Measurements from ENCODE around the gene P3H1.

The P3H1 gene

DNA sequence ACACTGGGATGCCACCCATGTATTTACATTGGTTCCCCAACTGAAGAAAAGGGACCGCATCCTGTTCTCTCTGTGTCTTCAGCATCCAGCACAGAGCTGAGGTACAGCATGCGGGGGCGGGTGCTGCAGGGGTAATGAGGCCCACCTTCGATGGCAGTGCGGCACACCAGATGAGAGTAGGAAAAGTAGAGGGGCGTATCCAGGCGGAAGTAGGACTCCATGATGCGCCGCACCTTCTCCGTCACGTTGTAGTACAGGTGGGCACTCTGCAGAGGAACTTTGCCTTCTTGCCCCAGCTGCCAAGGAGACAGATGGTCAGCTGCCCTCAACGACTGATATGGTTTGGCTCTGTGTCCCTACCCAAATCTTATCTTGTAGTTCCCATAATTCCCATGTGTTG is 16.8 kb downstream of the P3H1 start:
- TF ChIP-seq CTCF (IDR thresholded peaks at IDR 0.05; ENCODE audit: low read length, missing control alignments) = no peak
- no peak for DNase-seq (ENCODE audit: low read depth)
- H3K4me3 ChIP-seq (replicated peaks; ENCODE audit: low read depth, low read length) = no peak overlapping the region

DNA sequence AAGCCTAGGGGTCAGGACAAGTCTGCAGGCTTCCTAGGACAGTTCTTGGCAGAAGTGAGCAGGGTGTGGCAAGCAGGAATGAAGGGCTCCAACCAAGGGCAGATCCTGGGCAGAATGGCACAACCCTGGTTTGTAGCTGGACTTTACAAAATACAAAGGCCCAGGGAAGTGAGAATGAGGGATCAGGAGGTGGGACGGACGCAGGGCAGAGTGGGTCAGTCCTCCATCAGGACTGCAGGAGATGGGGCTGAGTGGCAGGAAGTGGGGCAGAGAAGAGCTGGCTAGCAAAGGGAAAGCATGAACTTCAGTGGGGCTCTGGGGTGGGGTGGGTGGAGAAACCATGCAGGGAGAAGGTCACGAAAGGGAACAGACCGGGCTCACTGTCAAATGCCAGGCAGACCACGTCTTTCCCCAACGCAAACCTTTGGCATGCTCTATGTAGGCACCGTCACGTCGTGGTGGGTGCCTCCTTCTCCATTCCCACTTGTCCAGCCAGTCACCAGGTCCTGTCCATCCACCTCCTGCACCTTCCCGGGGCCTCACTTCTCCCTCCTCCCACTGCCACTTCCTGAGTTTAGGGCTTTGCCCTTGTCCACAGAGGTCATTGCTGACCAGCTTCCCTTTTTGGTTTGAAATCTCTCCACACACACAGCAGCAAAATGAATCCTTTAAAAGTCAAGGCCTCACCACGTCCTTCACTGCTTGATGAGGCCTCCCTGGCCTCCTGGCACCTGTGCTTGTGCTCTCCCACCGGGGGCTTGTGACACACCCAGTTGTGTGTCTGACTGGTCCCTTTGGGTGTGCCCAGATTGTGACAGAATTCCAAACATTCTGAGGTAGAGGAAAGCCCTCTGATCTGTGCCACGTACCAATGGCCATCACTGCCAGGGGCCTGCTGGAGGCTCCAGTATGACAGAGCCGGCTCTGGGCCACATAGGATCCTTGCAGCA is 18.1 kb downstream of the P3H1 start:
- no peak for DNase-seq (ENCODE audit: low read depth)
- no peak for TF ChIP-seq CTCF (IDR thresholded peaks at IDR 0.05; ENCODE audit: low read length, missing control alignments)
- no peak overlapping the region for H3K4me3 ChIP-seq (replicated peaks; ENCODE audit: low read depth, low read length)

- no peak for DNase-seq (ENCODE audit: low read depth)
- no peak for TF ChIP-seq CTCF (IDR thresholded peaks at IDR 0.05; ENCODE audit: low read length, missing control alignments)
- H3K4me3 ChIP-seq (replicated peaks; ENCODE audit: low read depth, low read length) = no peak overlapping the region
Observed at GRCh38 chr1:42748021-42748420, 18.8 kb downstream of the P3H1 start.

GRCh38 chr1:42747125-42747524 is 19.7 kb downstream of the P3H1 start:
- peak; percentile 54 for TF ChIP-seq CTCF (IDR thresholded peaks at IDR 0.05; ENCODE audit: low read length, missing control alignments)
- no peak overlapping the region for H3K4me3 ChIP-seq (replicated peaks; ENCODE audit: low read depth, low read length)
- DNase-seq (ENCODE audit: low read depth) = peak; percentile 36

GRCh38 chr1:42746436-42747105 is 20.3 kb downstream of the P3H1 start:
- H3K4me3 ChIP-seq (replicated peaks; ENCODE audit: low read depth, low read length) = no peak overlapping the region
- DNase-seq (ENCODE audit: low read depth) = no peak
- TF ChIP-seq CTCF (IDR thresholded peaks at IDR 0.05; ENCODE audit: low read length, missing control alignments) = no peak

DNA sequence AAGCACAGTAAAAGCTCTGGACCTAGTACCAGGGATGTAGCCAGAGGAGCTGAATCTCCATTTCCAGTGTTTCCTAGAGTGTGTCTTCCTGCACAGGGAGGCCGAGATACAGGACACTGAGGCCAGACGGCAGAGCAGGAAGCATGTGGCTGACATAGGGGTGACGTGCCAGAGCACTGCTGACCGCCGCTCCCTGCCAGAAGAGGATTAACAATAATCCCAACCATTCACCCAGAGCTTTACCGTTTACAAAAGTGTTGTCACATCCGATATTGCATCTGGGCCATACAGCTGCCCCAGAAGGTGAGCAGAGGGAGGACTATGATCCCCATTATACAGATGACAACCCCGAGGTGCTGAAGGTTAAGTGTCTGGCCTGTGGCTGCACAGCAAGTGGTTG is 21.0 kb downstream of the P3H1 start:
- no peak for DNase-seq (ENCODE audit: low read depth)

More for the DNA sequence above, 21.0 kb downstream of the P3H1 start:
- no peak overlapping the region for H3K4me3 ChIP-seq (replicated peaks; ENCODE audit: low read depth, low read length)
- TF ChIP-seq CTCF (IDR thresholded peaks at IDR 0.05; ENCODE audit: low read length, missing control alignments) = no peak

Data from fibroblast of pulmonary artery (primary cell).